Measurements from ENCODE around the gene FBN2.

- TF ChIP-seq EZH2phosphoT487 (IDR thresholded peaks at IDR 0.05; ENCODE audit: insufficient read depth, low read depth) (no peak), EZH2 (IDR thresholded peaks at IDR 0.05; ENCODE audit: insufficient read depth, poor library complexity, severe bottlenecking) (no peak)
Observed at GRCh38 chr5:128522336-128522735, 15.7 kb downstream of the FBN2 start.
